Astrocyte of the cerebellum (primary cell): ENCODE results near the gene ARHGAP1.

Experiments used
- DNase-seq: peaks from one replicate; pipeline ENCODE4 v3.0.0-alpha.2; 2011; ENCODE audit warnings: low read depth
- H3K4me3 ChIP-seq: 2 replicates; pipeline ENCODE4 v1.5.1; 2011; ENCODE audit warnings: mild to moderate bottlenecking, low read depth, low read length, moderate library complexity
- CTCF ChIP-seq: IDR thresholded peaks from 2 replicates; pipeline ENCODE4 v1.5.1; 2012; ENCODE audit warnings: low read length, low read depth, moderate library complexity, mild to moderate bottlenecking; ENCODE audit errors: missing control alignments
- in situ Hi-C: cut with HindIII; loops from 2 replicates; pipeline ENCODE4 v1.10.0; 2017; ENCODE audit warnings: low sequenced_read_pairs

The ARHGAP1 gene

GRCh38 chr11:46679241-46680163, 20.9 kb downstream of the ARHGAP1 start:
- TF ChIP-seq CTCF, result no peak
- H3K4me3 ChIP-seq, result no peak overlapping the region
- in situ Hi-C loops, result no loop called here
- no peak for DNase-seq

- no peak for TF ChIP-seq CTCF
- DNase-seq, result no peak
- in situ Hi-C loops, result no loop called here
- no peak overlapping the region for H3K4me3 ChIP-seq
Measured at GRCh38 chr11:46678741-46679130, 21.7 kb downstream of the ARHGAP1 start.

- DNase-seq, result no peak
- no peak for TF ChIP-seq CTCF
- in situ Hi-C loops, result no loop called here
- H3K4me3 ChIP-seq, result no peak overlapping the region
Measured at GRCh38 chr11:46677991-46678740, 22.3 kb downstream of the ARHGAP1 start.

- DNase-seq, result no peak
- in situ Hi-C loops, result no loop called here
- no peak for TF ChIP-seq CTCF
- no peak overlapping the region for H3K4me3 ChIP-seq
Measured at GRCh38 chr11:46677169-46677568, 23.2 kb downstream of the ARHGAP1 start.

- H3K4me3 ChIP-seq, result no peak overlapping the region
- in situ Hi-C loops, result no loop called here
- no peak for DNase-seq
- no peak for TF ChIP-seq CTCF
Measured at GRCh38 chr11:46676436-46677158, 23.8 kb downstream of the ARHGAP1 start.

GRCh38 chr11:46675949-46676348, 24.5 kb downstream of the ARHGAP1 start:
- no peak for TF ChIP-seq CTCF
- no peak overlapping the region for H3K4me3 ChIP-seq
- no peak for DNase-seq
- in situ Hi-C loops, result no loop called here
